K562 (cell line): ENCODE data around the gene RADX. TPM values are rescaled to one million over a fixed set of nuclear protein-coding genes. Genes with fewer than 3 reads are reported as not detected.

Experiments used
- ATAC-seq: fragments of 200-7000 bp; cut with Tn5 transposase; 3 replicates; pipeline ENCODE4 v1.9.1; 2020; ENCODE audit warnings: moderate library complexity
- BruUV-seq: library from RNA; stranded (reverse); fragments of 400-500 nt; replicated peaks from 2 replicates; lab custom pipeline; 2021; lab: Mats Ljungman, UMichigan
- CTCF ChIA-PET: fragments of 300-600 bp; formaldehyde crosslinking; extraction: SDS; loops from one replicate; lab custom pipeline; 2021; ENCODE audit warnings: low intra/inter-chr PET ratio; lab: Yijun Ruan, JAX
- POLR2A ChIA-PET: fragments of 300-600, 350-650 bp; sonication (Branson Sonifier 250); formaldehyde crosslinking; extraction: SDS; loops from one replicate; lab custom pipeline; 2021; ENCODE audit warnings: antibody characterized with exemption, inconsistent platforms; lab: Yijun Ruan, JAX
- DNase-seq, 4 experiments: peaks; one replicate each; pipeline versions ENCODE4 v3.0.0 to v3.0.0-alpha.2; 2011 to 2018; ENCODE audit warnings: low spot score in 3 of 4, mixed read lengths in 3 of 4; ENCODE audit errors: extremely low read depth in 1 of 4
- FAIRE-seq: peaks from 2 replicates; lab custom pipeline; 2011; peaks lifted over from hg19 to GRCh38; lab: Jason Lieb, UNC
- H2AFZ ChIP-seq: 2 replicates; pipeline ENCODE4 v1.6.0; 2011; ENCODE audit warnings: low read depth, low read length, control low read depth, inconsistent platforms
- H3K27ac ChIP-seq: fragments of 200-600 bp; 3 replicates; pipeline ENCODE4 v1.8.0; 2011; ENCODE audit warnings: low read depth, mild to moderate bottlenecking, control low read depth, inconsistent platforms, low read length, moderate library complexity, mixed read lengths; ENCODE audit errors: extremely low read depth
- H3K27me3 ChIP-seq, 2 experiments: fragments of 300-600 bp in 1 of 2; 2 replicates in 1 of 2; 3 replicates in 1 of 2; pipeline versions ENCODE4 v1.6.0 to v1.8.0; 2011; ENCODE audit warnings: inconsistent platforms in 2 of 2, low read length in 2 of 2, mild to moderate bottlenecking in 1 of 2, mixed read lengths in 1 of 2, moderate library complexity in 1 of 2; ENCODE audit not compliant: control insufficient read depth in 2 of 2, insufficient read depth in 2 of 2
- H3K36me3 ChIP-seq: fragments of 300-600 bp; 3 replicates; pipeline ENCODE4 v1.8.0; 2011; ENCODE audit warnings: mild to moderate bottlenecking, low read length, inconsistent platforms; ENCODE audit not compliant: control insufficient read depth, insufficient read depth
- H3K4me1 ChIP-seq, 2 experiments: fragments of 200-600 bp in 1 of 2; replicated peaks in 1 of 2; 2 replicates in 1 of 2; 3 replicates in 1 of 2; pipeline versions ENCODE4 v1.5.1 to v1.8.0; 2011; ENCODE audit warnings: inconsistent platforms in 2 of 2, low read length in 2 of 2, mild to moderate bottlenecking in 1 of 2, mixed read lengths in 1 of 2, moderate library complexity in 1 of 2; ENCODE audit not compliant: control insufficient read depth in 2 of 2, insufficient read depth in 2 of 2
- H3K4me2 ChIP-seq: 2 replicates; pipeline ENCODE4 v1.6.1; 2011; ENCODE audit warnings: low read length, control low read depth, inconsistent platforms, mixed read lengths; ENCODE audit not compliant: insufficient read depth
- H3K4me3 ChIP-seq: fragments of 200-600 bp; sonication (generic), shearing (Covaris generic); 2 replicates; pipeline ENCODE4 v1.5.1; 2016; ENCODE audit warnings: control low read depth, inconsistent platforms
- H3K79me2 ChIP-seq: fragments of 200-600 bp; 3 replicates; pipeline ENCODE4 v1.8.0; 2011; ENCODE audit warnings: low read length, inconsistent platforms; ENCODE audit not compliant: control insufficient read depth, insufficient read depth
- H3K9ac ChIP-seq, 2 experiments: 2 replicates each; pipeline versions ENCODE4 v1.6.0 to v1.6.1; 2011; ENCODE audit warnings: low read depth in 2 of 2, low read length in 2 of 2, control low read depth in 1 of 2, inconsistent platforms in 1 of 2, mild to moderate bottlenecking in 1 of 2, mixed read lengths in 1 of 2; ENCODE audit not compliant: insufficient read depth in 1 of 2
- H3K9me1 ChIP-seq: one replicate; pipeline ENCODE4 v1.6.0; 2011; ENCODE audit warnings: inconsistent platforms, mild to moderate bottlenecking, low read length, moderate library complexity; ENCODE audit not compliant: control insufficient read depth, insufficient read depth
- H3K9me3 ChIP-seq: replicated peaks from 2 replicates; pipeline ENCODE4 v1.5.1; 2011; ENCODE audit warnings: low read depth, low read length, inconsistent platforms; ENCODE audit not compliant: control insufficient read depth, insufficient read depth
- H4K20me1 ChIP-seq: replicated peaks from 2 replicates; pipeline ENCODE4 v1.6.1; 2011; ENCODE audit warnings: low read length, inconsistent platforms, mixed read lengths; ENCODE audit not compliant: control insufficient read depth, insufficient read depth
- CREBBP ChIP-seq: IDR thresholded peaks from one replicate; pipeline ENCODE4 v1.6.1; 2012; ENCODE audit warnings: low read depth, mild to moderate bottlenecking, control low read depth, inconsistent platforms, low read length
- EGR1 ChIP-seq: fragments of 450-650 bp; conservative IDR thresholded peaks from 2 replicates; pipeline ENCODE4 v1.6.1; 2017; ENCODE audit warnings: mild to moderate bottlenecking
- JUND ChIP-seq, 2 experiments: IDR thresholded peaks; 2 replicates in 1 of 2; 3 replicates in 1 of 2; pipeline ENCODE4 v1.6.1; 2011; ENCODE audit warnings: borderline replicate concordance in 2 of 2, low read depth in 2 of 2, low read length in 2 of 2, improper control_type of control experiment in 1 of 2, missing biosample characterization in 1 of 2, missing genetic modification characterization in 1 of 2, missing genetic modification reagents in 1 of 2
- MED1 ChIP-seq: sonication (generic); formaldehyde crosslinking; IDR thresholded peaks from 2 replicates; pipeline ENCODE4 v1.8.1; 2023; ENCODE audit warnings: missing genetic modification reagents, borderline replicate concordance
- NEUROD1 ChIP-seq: fragments of 150-350 bp; IDR thresholded peaks from 2 replicates; pipeline ENCODE4 v1.6.1; 2014; ENCODE audit warnings: borderline replicate concordance, low read length, low read depth; ENCODE audit not compliant: partially characterized antibody
- PYGO2 ChIP-seq: fragments of 450-650 bp; IDR thresholded peaks from 2 replicates; pipeline ENCODE4 v1.6.1; 2016; ENCODE audit warnings: mild to moderate bottlenecking, missing genetic modification characterization, moderate library complexity, missing compliant biosample characterization
- REST ChIP-seq, 2 experiments: fragments of 450-650 bp; formaldehyde crosslinking in 1 of 2; IDR thresholded peaks; 2 replicates each; pipeline versions ENCODE4 v1.4.0 to v1.6.1; 2014 to 2020; ENCODE audit warnings: mild to moderate bottlenecking in 2 of 2, borderline replicate concordance in 1 of 2, low read depth in 1 of 2
- SREBF1 ChIP-seq: fragments of 150-350 bp; IDR thresholded peaks from 2 replicates; pipeline ENCODE4 v1.6.1; 2014; ENCODE audit warnings: antibody characterized with exemption, low read depth, low read length, borderline replicate concordance
- ZBTB1 ChIP-seq: sonication (generic); formaldehyde crosslinking; IDR thresholded peaks from 2 replicates; pipeline ENCODE4 v1.8.1; 2023; ENCODE audit warnings: missing genetic modification reagents, low read depth, mild to moderate bottlenecking, borderline replicate concordance
- ZNF766 ChIP-seq: fragments of 200-800 bp; sonication (Bioruptor generic); conservative IDR thresholded peaks from 2 replicates; pipeline ENCODE4 v1.6.1; 2016; ENCODE audit warnings: missing genetic modification characterization, missing compliant biosample characterization
- WGBS: fragments of 100-300 bp; shearing (Covaris generic); methylation state at CpG from one replicate; pipeline ENCODE4 v1.1.6; 2016; ENCODE audit warnings: low coverage, mixed read lengths; ENCODE audit not compliant: insufficient coverage; ENCODE audit errors: missing lambda C conversion rate; 5-methylcytosine and 5-hydroxymethylcytosine counted together
- in situ Hi-C: fragments of 300-500 bp; cut with MboI; formaldehyde crosslinking; loops from 4 replicates; pipeline ENCODE4 v1.15.0; 2018; ENCODE audit warnings: inconsistent platforms, mixed read lengths
- intact Hi-C: fragments of 100-400 bp; cut with micrococcal nuclease; formaldehyde crosslinking; loops from 2 replicates; pipeline ENCODE4 v1.14.2; 2022
- polyA plus RNA-seq, 8 experiments: library from polyadenylated mRNA; depleted of rRNA in 4 of 8; stranded (reverse) in 5 of 8; unstranded in 3 of 8; fragments of >200 nt; fragmentation: Nextera tagmentation in 2 of 8; fragmentation: Illumina TruSeq in 1 of 8; extraction: Ambion mirVana in 2 of 8; extraction: Trizol in 1 of 8; gene quantifications; 2 replicates each; pipeline versions ENCODE4 v1.2.1 to v1.2.3, GENCODE V29; 2011 to 2014; ENCODE audit warnings: inconsistent platforms in 1 of 8, missing spikeins in 1 of 8
- total RNA-seq, 7 experiments: library from RNA; depleted of rRNA in 6 of 7; stranded (reverse); fragments of >200 nt in 6 of 7; fragmentation: Illumina TruSeq in 2 of 7; extraction: Trizol in 2 of 7; gene quantifications; 2 replicates each; pipeline versions ENCODE4 v1.2.1 to v1.2.3, GENCODE V29; 2011 to 2021; ENCODE audit warnings: low replicate concordance in 1 of 7
- TF ChIP-seq, protein P1 (sequence below): fragments of 450-650 bp; formaldehyde crosslinking; IDR thresholded peaks from 2 replicates; pipeline ENCODE4 v1.4.0; 2020; ENCODE audit warnings: mild to moderate bottlenecking, mixed read lengths

RADX gene
- total and polyA plus RNA-seq, 9 of the 15 experiments (the other 6 are each of a cell fraction or from before 2014, with no cell fraction given): 0.03 to 0.40 (median 0.12) TPM; not detected in 1

- no peak for TF ChIP-seq NEUROD1
- TF ChIP-seq ZNF766 (CRISPR knock-in tag): no peak
- no peak for TF ChIP-seq EGR1
Measured at GRCh38 chrX:106611317-106611678, 480 bp upstream of the RADX start (continued).

GRCh38 chrX:106612393-106612763, 600 bp downstream of the RADX start:
- no peaks in the 10 kb centered on the region for H3K27me3 ChIP-seq
- no peak overlapping the region for H3K27ac ChIP-seq
- ChIA-PET CTCF (no interaction called here), POLR2A (no interaction called here)
- no peaks in the 10 kb centered on the region for H3K79me2 ChIP-seq
- in situ Hi-C loops: no loop called here
- H3K4me1 ChIP-seq: peaks cover 0 to 3% of the 10 kb centered on the region in 2 experiments; a peak in 1 of 5 replicates
- BruUV-seq: no TSS peak
- intact Hi-C loops: no loop called here
- FAIRE-seq (no peak), ATAC-seq (no peak), DNase-seq (no peak)
- no peak overlapping the region for H3K9ac ChIP-seq
- H3K4me3 ChIP-seq: no peak overlapping the region
- 6% methylated on average over 7 of the region's 8 CpGs for WGBS
- H2AFZ ChIP-seq: 0 out of 2 replicates have a peak overlapping the region, but pooled peaks have one; percentile 62
- H3K36me3 ChIP-seq: no peaks in the 10 kb centered on the region
- H4K20me1 ChIP-seq: no peaks in the 10 kb centered on the region
- H3K4me2 ChIP-seq: peak overlapping the region; percentile 21; the same call in 1 of the 2 replicates
- no peaks in the 10 kb centered on the region for H3K9me1 ChIP-seq
- H3K9me3 ChIP-seq: no peaks in the 10 kb centered on the region
- TF ChIP-seq JUND (IDR thresholded peaks at IDR 0.05; ENCODE audit: borderline replicate concordance, low read depth, low read length): no peak
- TF ChIP-seq JUND (tag; IDR thresholded peaks at IDR 0.05; ENCODE audit: borderline replicate concordance, low read depth, low read length): no peak
- no peak for TF ChIP-seq PYGO2 (tag)
- TF ChIP-seq, protein P1, sequence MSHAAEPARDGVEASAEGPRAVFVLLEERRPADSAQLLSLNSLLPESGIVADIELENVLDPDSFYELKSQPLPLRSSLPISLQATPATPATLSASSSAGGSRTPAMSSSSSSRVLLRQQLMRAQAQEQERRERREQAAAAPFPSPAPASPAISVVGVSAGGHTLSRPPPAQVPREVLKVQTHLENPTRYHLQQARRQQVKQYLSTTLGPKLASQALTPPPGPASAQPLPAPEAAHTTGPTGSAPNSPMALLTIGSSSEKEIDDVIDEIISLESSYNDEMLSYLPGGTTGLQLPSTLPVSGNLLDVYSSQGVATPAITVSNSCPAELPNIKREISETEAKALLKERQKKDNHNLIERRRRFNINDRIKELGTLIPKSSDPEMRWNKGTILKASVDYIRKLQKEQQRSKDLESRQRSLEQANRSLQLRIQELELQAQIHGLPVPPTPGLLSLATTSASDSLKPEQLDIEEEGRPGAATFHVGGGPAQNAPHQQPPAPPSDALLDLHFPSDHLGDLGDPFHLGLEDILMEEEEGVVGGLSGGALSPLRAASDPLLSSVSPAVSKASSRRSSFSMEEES (CRISPR knock-in tag): no peak
- TF ChIP-seq CREBBP: no peak
- no peak for TF ChIP-seq REST (IDR thresholded peaks at IDR 0.05; ENCODE audit: borderline replicate concordance)
- no peak for TF ChIP-seq REST (CRISPR knock-in tag; IDR thresholded peaks at IDR 0.05; ENCODE audit: low read depth)
- no peak for TF ChIP-seq ZBTB1 (CRISPR knock-in tag)
- TF ChIP-seq SREBF1: no peak
- TF ChIP-seq MED1 (CRISPR knock-in tag): no peak
